Measurements from ENCODE around the gene ELMO3. TPM values are rescaled to one million over a fixed set of nuclear protein-coding genes. Genes with fewer than 3 reads are reported as not detected.

ELMO3 gene
- total and polyA plus RNA-seq, 4 donors = 6.5 to 22.5 (median 15.5) TPM

DNA sequence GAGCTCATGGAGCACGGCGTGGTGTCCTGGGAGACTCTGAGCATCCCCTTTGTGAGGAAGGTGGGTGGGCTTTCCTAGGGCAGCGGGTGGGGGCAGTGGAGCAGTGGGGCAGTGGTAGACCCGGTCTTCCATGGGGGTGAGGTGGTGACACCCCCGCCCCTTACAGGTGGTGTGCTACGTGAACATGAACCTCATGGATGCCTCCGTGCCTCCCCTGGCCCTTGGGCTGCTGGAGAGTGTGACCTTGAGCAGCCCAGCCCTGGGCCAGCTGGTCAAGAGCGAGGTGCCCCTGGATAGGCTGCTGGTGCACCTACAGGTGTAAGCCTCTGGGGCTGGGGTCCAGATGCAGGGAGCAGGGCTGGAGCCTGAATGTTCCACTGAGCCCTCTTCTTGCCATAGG lies 1.6 kb downstream of the ELMO3 start:
- no peak for DNase-seq
- H3K9ac ChIP-seq (ENCODE audit: insufficient read depth in 1 of 2, low read length in 2 of 2) = no peak overlapping the region
- H3K4me3 ChIP-seq = no peak overlapping the region
- peaks cover 13 to 65% (median 23%) of the 10 kb centered on the region in 4 donors for H3K36me3 ChIP-seq (ENCODE audit: control insufficient read depth in 4 of 4, insufficient read depth in 4 of 4, low read length in 4 of 4)
- 93 to 99% methylated on average over 8 of the region's 8 CpGs for WGBS, 2 donors
- H3K27ac ChIP-seq (ENCODE audit: low read depth in 1 of 2, low read length in 1 of 2) = no peak overlapping the region
- H3K4me1 ChIP-seq (ENCODE audit: control insufficient read depth in 5 of 5, insufficient read depth in 5 of 5, low read length in 5 of 5) = peaks cover 0 to 14% (median 0%) of the 10 kb centered on the region in 5 donors
- H3K9me3 ChIP-seq (ENCODE audit: control insufficient read depth in 4 of 4, insufficient read depth in 3 of 4, low read length in 3 of 4) = no peaks in the 10 kb centered on the region
- TF ChIP-seq, protein P1, sequence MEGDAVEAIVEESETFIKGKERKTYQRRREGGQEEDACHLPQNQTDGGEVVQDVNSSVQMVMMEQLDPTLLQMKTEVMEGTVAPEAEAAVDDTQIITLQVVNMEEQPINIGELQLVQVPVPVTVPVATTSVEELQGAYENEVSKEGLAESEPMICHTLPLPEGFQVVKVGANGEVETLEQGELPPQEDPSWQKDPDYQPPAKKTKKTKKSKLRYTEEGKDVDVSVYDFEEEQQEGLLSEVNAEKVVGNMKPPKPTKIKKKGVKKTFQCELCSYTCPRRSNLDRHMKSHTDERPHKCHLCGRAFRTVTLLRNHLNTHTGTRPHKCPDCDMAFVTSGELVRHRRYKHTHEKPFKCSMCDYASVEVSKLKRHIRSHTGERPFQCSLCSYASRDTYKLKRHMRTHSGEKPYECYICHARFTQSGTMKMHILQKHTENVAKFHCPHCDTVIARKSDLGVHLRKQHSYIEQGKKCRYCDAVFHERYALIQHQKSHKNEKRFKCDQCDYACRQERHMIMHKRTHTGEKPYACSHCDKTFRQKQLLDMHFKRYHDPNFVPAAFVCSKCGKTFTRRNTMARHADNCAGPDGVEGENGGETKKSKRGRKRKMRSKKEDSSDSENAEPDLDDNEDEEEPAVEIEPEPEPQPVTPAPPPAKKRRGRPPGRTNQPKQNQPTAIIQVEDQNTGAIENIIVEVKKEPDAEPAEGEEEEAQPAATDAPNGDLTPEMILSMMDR (IDR thresholded peaks at IDR 0.05; ENCODE audit: control extremely low read depth, extremely low read depth) = no peak
- H3K27me3 ChIP-seq (ENCODE audit: control insufficient read depth in 3 of 3, insufficient read depth in 3 of 3, low read length in 2 of 3) = no peaks in the 10 kb centered on the region
- ATAC-seq (ENCODE audit: insufficient read depth, low FRiP score) = no peak

GRCh38 chr16:67201411-67202345 lies 2.7 kb downstream of the ELMO3 start:
- TF ChIP-seq, protein P1 (IDR thresholded peaks at IDR 0.05; ENCODE audit: control extremely low read depth, extremely low read depth) = no peak
- Histone ChIP-seq H3K4me1 (ENCODE audit: control insufficient read depth in 5 of 5, insufficient read depth in 5 of 5, low read length in 5 of 5) (peaks cover 0 to 14% (median 0%) of the 10 kb centered on the region in 5 donors), H3K27me3 (ENCODE audit: control insufficient read depth in 3 of 3, insufficient read depth in 3 of 3, low read length in 2 of 3) (no peaks in the 10 kb centered on the region), H3K36me3 (ENCODE audit: control insufficient read depth in 4 of 4, insufficient read depth in 4 of 4, low read length in 4 of 4) (peaks cover 10 to 55% (median 15%) of the 10 kb centered on the region in 4 donors), H3K9ac (ENCODE audit: insufficient read depth in 1 of 2, low read length in 2 of 2) (no peak overlapping the region), H3K27ac (ENCODE audit: low read depth in 1 of 2, low read length in 1 of 2) (no peak overlapping the region), H3K4me3 (no peak overlapping the region), H3K9me3 (ENCODE audit: control insufficient read depth in 4 of 4, insufficient read depth in 3 of 4, low read length in 3 of 4) (no peaks in the 10 kb centered on the region)
- 96 to 98% methylated on average over 40 of the region's 40 CpGs for WGBS, 2 donors
- DNase-seq (no peak), ATAC-seq (ENCODE audit: insufficient read depth, low FRiP score) (no peak)

GRCh38 chr16:67202426-67202825 lies 3.5 kb downstream of the ELMO3 start:
- TF ChIP-seq, protein P1 (IDR thresholded peaks at IDR 0.05; ENCODE audit: control extremely low read depth, extremely low read depth) = no peak
- no peaks in the 10 kb centered on the region for H3K27me3 ChIP-seq (ENCODE audit: control insufficient read depth in 3 of 3, insufficient read depth in 3 of 3, low read length in 2 of 3)
- DNase-seq = no peak
- H3K4me3 ChIP-seq = no peak overlapping the region
- no peaks in the 10 kb centered on the region for H3K9me3 ChIP-seq (ENCODE audit: control insufficient read depth in 4 of 4, insufficient read depth in 3 of 4, low read length in 3 of 4)
- H3K9ac ChIP-seq (ENCODE audit: insufficient read depth in 1 of 2, low read length in 2 of 2) = no peak overlapping the region
- H3K36me3 ChIP-seq (ENCODE audit: control insufficient read depth in 4 of 4, insufficient read depth in 4 of 4, low read length in 4 of 4) = peaks cover 6 to 48% (median 11%) of the 10 kb centered on the region in 4 donors
- WGBS, 2 donors = 97% methylated on average over 11 to 12 of the region's 12 CpGs
- no peak overlapping the region for H3K27ac ChIP-seq (ENCODE audit: low read depth in 1 of 2, low read length in 1 of 2)
- H3K4me1 ChIP-seq (ENCODE audit: control insufficient read depth in 5 of 5, insufficient read depth in 5 of 5, low read length in 5 of 5) = peaks cover 0 to 12% (median 0%) of the 10 kb centered on the region in 5 donors
- ATAC-seq (ENCODE audit: insufficient read depth, low FRiP score) = no peak

All from lung (tissue), 12 donors.